Neural progenitor cell (in vitro differentiated cells): ENCODE data around the gene CMTM4. TPM values are rescaled to one million over a fixed set of nuclear protein-coding genes. Genes with fewer than 3 reads are reported as not detected.
A peak's percentile ranks its signal among the peaks of the same experiment; 100 is the strongest.

Experiments
- DNase-seq: peaks from one replicate; pipeline ENCODE4 v3.0.0-alpha.2; 2016; ENCODE audit warnings: low spot score
- H2AFZ ChIP-seq: fragments of 200-600 bp; sonication (generic); replicated peaks from 2 replicates; pipeline ENCODE4 v1.6.1; 2016; ENCODE audit warnings: antibody characterized with exemption
- H3F3A ChIP-seq: fragments of 200-600 bp; sonication (generic); 2 replicates; pipeline ENCODE4 v1.6.1; 2016; ENCODE audit warnings: antibody characterized with exemption, low read depth
- H3K27ac ChIP-seq: fragments of 200-600 bp; sonication (generic); 2 replicates; pipeline ENCODE4 v1.5.1; 2016; ENCODE audit warnings: mild to moderate bottlenecking
- H3K27me3 ChIP-seq: fragments of 200-600 bp; sonication (generic); 2 replicates; pipeline ENCODE4 v1.6.1; 2016; ENCODE audit warnings: mild to moderate bottlenecking, moderate library complexity
- H3K36me3 ChIP-seq: fragments of 200-600 bp; sonication (generic); 2 replicates; pipeline ENCODE4 v1.5.1; 2016
- H3K4me1 ChIP-seq: fragments of 200-600 bp; sonication (generic); 2 replicates; pipeline ENCODE4 v1.6.1; 2016; ENCODE audit warnings: mixed run types
- H3K4me2 ChIP-seq: fragments of 200-600 bp; sonication (generic); 2 replicates; pipeline ENCODE4 v1.6.1; 2016
- H3K4me3 ChIP-seq: fragments of 200-600 bp; sonication (generic); 2 replicates; pipeline ENCODE4 v1.5.1; 2016
- H3K79me2 ChIP-seq: fragments of 200-600 bp; sonication (generic); 2 replicates; pipeline ENCODE4 v1.6.1; 2016; ENCODE audit warnings: low read depth
- H3K9ac ChIP-seq: fragments of 200-600 bp; sonication (generic); 2 replicates; pipeline ENCODE4 v1.6.1; 2016
- H3K9me3 ChIP-seq: fragments of 200-600 bp; sonication (generic); 2 replicates; pipeline ENCODE4 v1.5.1; 2016; ENCODE audit warnings: low read depth
- H4K20me1 ChIP-seq: fragments of 200-600 bp; sonication (generic); 2 replicates; pipeline ENCODE4 v1.6.1; 2016; ENCODE audit warnings: low read depth
- H3K27ac Mint-ChIP-seq: 3 replicates; pipeline ENCODE4 v1.8.0; 2021; ENCODE audit warnings: mixed read lengths
- H3K27me3 Mint-ChIP-seq: 2 replicates; pipeline ENCODE4 v1.8.0; 2022; ENCODE audit warnings: low read depth, mild to moderate bottlenecking, inconsistent platforms, moderate library complexity, mixed read lengths; ENCODE audit not compliant: insufficient read depth
- H3K36me3 Mint-ChIP-seq: 3 replicates; pipeline ENCODE4 v1.8.0; 2021; ENCODE audit warnings: mixed read lengths
- H3K4me1 Mint-ChIP-seq: 3 replicates; pipeline ENCODE4 v1.8.0; 2021; ENCODE audit warnings: mixed read lengths
- H3K4me3 Mint-ChIP-seq: 3 replicates; pipeline ENCODE4 v1.8.0; 2021; ENCODE audit warnings: mild to moderate bottlenecking, moderate library complexity, mixed read lengths
- H3K9me3 Mint-ChIP-seq: 3 replicates; pipeline ENCODE4 v1.8.0; 2020; ENCODE audit warnings: mixed read lengths
- EZH2 ChIP-seq: fragments of 200-600 bp; sonication (generic); IDR thresholded peaks from 2 replicates; pipeline ENCODE4 v1.6.1; 2017; ENCODE audit warnings: antibody characterized with exemption, mild to moderate bottlenecking, moderate library complexity
- EZH2phosphoT487 ChIP-seq: fragments of 200-600 bp; sonication (generic); IDR thresholded peaks from 2 replicates; pipeline ENCODE4 v1.6.1; 2017; ENCODE audit warnings: antibody characterized with exemption
- total RNA-seq: library from RNA; depleted of rRNA; stranded (reverse); fragments of >200 nt; gene quantifications from 2 replicates; pipeline ENCODE4 v1.2.3, GENCODE V29; 2015; ENCODE audit warnings: low replicate concordance
- TF ChIP-seq, protein P1 (sequence below): fragments of 200-600 bp; sonication (generic); IDR thresholded peaks from 2 replicates; pipeline ENCODE4 v1.5.1; 2017; ENCODE audit warnings: antibody characterized with exemption, mild to moderate bottlenecking

Gene CMTM4
- total RNA-seq, 1 donor from 2014 or later, result 25.9 TPM

DNA sequence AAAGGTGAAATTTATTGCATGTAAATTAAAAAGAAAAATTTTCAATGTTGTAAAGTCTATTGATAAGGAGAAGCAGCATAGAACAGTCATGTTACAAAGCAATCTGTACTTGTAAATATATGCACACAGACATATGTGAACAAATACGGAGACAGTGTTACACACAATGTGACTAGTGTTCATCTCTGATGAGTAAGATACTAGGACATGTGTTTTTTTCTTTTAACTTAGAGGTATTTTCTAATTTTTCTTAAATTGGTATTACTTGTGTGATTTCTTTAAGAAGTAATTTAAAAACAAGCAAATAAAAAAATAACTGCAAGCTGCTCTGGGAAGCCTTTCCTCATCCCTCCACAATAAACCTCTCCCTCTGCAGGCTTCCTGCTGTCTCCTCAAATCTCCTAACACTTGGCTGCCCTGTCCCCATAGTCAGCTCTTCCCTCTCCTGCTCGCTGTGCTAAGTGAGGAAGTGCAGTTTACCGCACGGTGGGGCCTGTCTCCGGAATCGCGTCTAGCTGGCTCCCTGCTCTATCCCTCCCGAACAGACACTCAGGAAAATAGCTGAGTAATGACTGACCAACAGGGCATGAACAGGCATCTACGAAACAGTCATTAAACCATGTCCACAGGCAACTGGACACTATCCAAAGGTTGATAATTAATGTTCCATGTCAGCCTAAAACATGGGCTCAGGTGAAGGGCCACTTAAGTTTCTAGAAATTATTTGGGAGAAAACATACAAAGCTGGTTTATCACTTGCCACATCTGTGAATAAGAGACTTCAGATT lies 35.9 kb downstream of the CMTM4 start:
- no peak overlapping the region for H3K9ac ChIP-seq
- H3K79me2 ChIP-seq, result no peaks in the 10 kb centered on the region
- peak; percentile 75 for DNase-seq
- no peaks in the 10 kb centered on the region for H3K27me3 ChIP-seq
- H2AFZ ChIP-seq, result no peak overlapping the region
- no peaks in the 10 kb centered on the region for H3K9me3 ChIP-seq
- Mint-ChIP-seq H3K36me3 (peaks cover 2% of the 10 kb centered on the region), H3K27ac (no peak overlapping the region), H3K4me3 (no peak overlapping the region), H3K27me3 (no peaks in the 10 kb centered on the region), H3K4me1 (peaks cover 25% of the 10 kb centered on the region), H3K9me3 (no peaks in the 10 kb centered on the region)
- TF ChIP-seq EZH2phosphoT487 (no peak), EZH2 (no peak)
- TF ChIP-seq, protein P1, sequence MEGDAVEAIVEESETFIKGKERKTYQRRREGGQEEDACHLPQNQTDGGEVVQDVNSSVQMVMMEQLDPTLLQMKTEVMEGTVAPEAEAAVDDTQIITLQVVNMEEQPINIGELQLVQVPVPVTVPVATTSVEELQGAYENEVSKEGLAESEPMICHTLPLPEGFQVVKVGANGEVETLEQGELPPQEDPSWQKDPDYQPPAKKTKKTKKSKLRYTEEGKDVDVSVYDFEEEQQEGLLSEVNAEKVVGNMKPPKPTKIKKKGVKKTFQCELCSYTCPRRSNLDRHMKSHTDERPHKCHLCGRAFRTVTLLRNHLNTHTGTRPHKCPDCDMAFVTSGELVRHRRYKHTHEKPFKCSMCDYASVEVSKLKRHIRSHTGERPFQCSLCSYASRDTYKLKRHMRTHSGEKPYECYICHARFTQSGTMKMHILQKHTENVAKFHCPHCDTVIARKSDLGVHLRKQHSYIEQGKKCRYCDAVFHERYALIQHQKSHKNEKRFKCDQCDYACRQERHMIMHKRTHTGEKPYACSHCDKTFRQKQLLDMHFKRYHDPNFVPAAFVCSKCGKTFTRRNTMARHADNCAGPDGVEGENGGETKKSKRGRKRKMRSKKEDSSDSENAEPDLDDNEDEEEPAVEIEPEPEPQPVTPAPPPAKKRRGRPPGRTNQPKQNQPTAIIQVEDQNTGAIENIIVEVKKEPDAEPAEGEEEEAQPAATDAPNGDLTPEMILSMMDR, result peak; percentile 15
- peaks cover 5% of the 10 kb centered on the region for H3K4me1 ChIP-seq
- H3K4me3 ChIP-seq, result no peak overlapping the region
- H3K27ac ChIP-seq, result no peak overlapping the region
- peaks cover 6% of the 10 kb centered on the region for H4K20me1 ChIP-seq
- no peaks in the 10 kb centered on the region for H3K36me3 ChIP-seq
- H3K4me2 ChIP-seq, result peak overlapping the region; percentile 2
- peaks cover 5% of the 10 kb centered on the region for H3F3A ChIP-seq

- Histone ChIP-seq H3K79me2 (no peaks in the 10 kb centered on the region), H3K4me1 (peaks cover 5% of the 10 kb centered on the region), H3K27me3 (no peaks in the 10 kb centered on the region), H3F3A (peaks cover 5% of the 10 kb centered on the region), H3K4me3 (no peak overlapping the region), H2AFZ (no peak overlapping the region), H3K4me2 (no peak overlapping the region), H3K9ac (no peak overlapping the region), H3K36me3 (no peaks in the 10 kb centered on the region), H4K20me1 (peaks cover 6% of the 10 kb centered on the region), H3K9me3 (no peaks in the 10 kb centered on the region), H3K27ac (no peak overlapping the region)
- H3K4me1 Mint-ChIP-seq, result peaks cover 25% of the 10 kb centered on the region
- H3K36me3 Mint-ChIP-seq, result no peaks in the 10 kb centered on the region
- TF ChIP-seq, protein P1, result no peak
- TF ChIP-seq EZH2 (no peak), EZH2phosphoT487 (no peak)
- no peak overlapping the region for H3K27ac Mint-ChIP-seq
- no peak for DNase-seq
- no peaks in the 10 kb centered on the region for H3K9me3 Mint-ChIP-seq
- H3K4me3 Mint-ChIP-seq, result no peak overlapping the region
- H3K27me3 Mint-ChIP-seq, result no peaks in the 10 kb centered on the region
Measured at GRCh38 chr16:66658860-66659190, 37.7 kb downstream of the CMTM4 start.

- H3K27ac Mint-ChIP-seq, result peak overlapping the region; percentile 62
- no peaks in the 10 kb centered on the region for H3K79me2 ChIP-seq
- no peak overlapping the region for H3K9ac ChIP-seq
- no peak overlapping the region for H3K4me3 ChIP-seq
- no peaks in the 10 kb centered on the region for H3K9me3 ChIP-seq
- no peak overlapping the region for H3K4me2 ChIP-seq
- DNase-seq, result no peak
- no peaks in the 10 kb centered on the region for H3K9me3 Mint-ChIP-seq
- H3K4me3 Mint-ChIP-seq, result no peak overlapping the region
- TF ChIP-seq EZH2phosphoT487, result no peak
- TF ChIP-seq EZH2, result no peak
- TF ChIP-seq, protein P1, result no peak
- H3K27me3 Mint-ChIP-seq, result no peaks in the 10 kb centered on the region
- no peak overlapping the region for H2AFZ ChIP-seq
- H3K27me3 ChIP-seq, result no peaks in the 10 kb centered on the region
- peaks cover 5% of the 10 kb centered on the region for H3F3A ChIP-seq
- peaks cover 6% of the 10 kb centered on the region for H4K20me1 ChIP-seq
- H3K36me3 ChIP-seq, result no peaks in the 10 kb centered on the region
- no peaks in the 10 kb centered on the region for H3K36me3 Mint-ChIP-seq
- H3K4me1 ChIP-seq, result peaks cover 5% of the 10 kb centered on the region
- H3K4me1 Mint-ChIP-seq, result peaks cover 25% of the 10 kb centered on the region
- H3K27ac ChIP-seq, result no peak overlapping the region
Measured at GRCh38 chr16:66658143-66658859, 38.2 kb downstream of the CMTM4 start.
